K562 (cell line): ENCODE measurements around the gene CNTF.

ENCODE experiments used
- DMBX1 ChIP-seq: fragments of 250-450 bp; sonication (Bioruptor Pico); IDR thresholded peaks from 2 replicates; pipeline ENCODE4 v1.8.0; 2022; ENCODE audit warnings: inconsistent platforms, mild to moderate bottlenecking, moderate library complexity, borderline replicate concordance
- EZH2 ChIP-seq: IDR thresholded peaks from 2 replicates; pipeline ENCODE4 v1.6.1; 2012; ENCODE audit warnings: low read depth, mild to moderate bottlenecking, inconsistent platforms, low read length, borderline replicate concordance
- LARP7 ChIP-seq: fragments of 450-650 bp; IDR thresholded peaks from 2 replicates; pipeline ENCODE4 v1.6.1; 2016
- SMARCA4 ChIP-seq: fragments of 450-650 bp; IDR thresholded peaks from 2 replicates; pipeline ENCODE4 v1.6.1; 2016
- SREBF1 ChIP-seq: fragments of 150-350 bp; IDR thresholded peaks from 2 replicates; pipeline ENCODE4 v1.6.1; 2014; ENCODE audit warnings: antibody characterized with exemption, low read depth, low read length, borderline replicate concordance

DNA sequence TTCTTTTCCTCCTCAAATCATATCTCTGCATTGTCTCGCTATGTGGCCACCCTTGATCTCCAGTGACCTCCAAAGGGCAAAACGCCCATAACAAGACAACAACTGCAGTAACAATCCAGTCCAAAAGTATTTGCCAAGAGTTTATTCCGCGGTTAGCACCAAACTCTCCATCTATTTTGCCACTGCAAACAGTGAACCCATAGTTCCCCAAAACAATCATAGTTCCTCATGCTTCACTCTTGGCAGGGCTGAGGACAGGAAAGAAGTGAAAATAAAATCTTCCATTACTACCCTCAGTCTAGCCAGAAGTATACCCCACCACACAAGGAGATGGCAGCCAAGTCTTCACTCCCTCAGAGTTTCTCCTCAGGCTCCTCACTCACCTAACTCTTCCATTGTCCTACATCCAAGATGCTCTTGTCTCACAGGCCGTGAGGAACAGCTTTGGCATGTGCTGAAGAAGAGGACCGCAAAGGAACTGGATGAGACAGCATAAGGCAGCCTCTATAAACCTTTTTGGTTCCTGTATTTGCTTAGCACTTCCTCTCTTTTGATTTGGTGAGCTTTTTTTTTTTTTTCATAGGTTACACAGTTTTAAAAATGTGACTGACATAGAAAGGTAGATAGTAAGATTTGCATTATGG, 47.0 kb upstream of the CNTF start, which contains the start of gene LPXN:
- no peak for TF ChIP-seq SMARCA4
- no peak for TF ChIP-seq EZH2
- no peak for TF ChIP-seq LARP7
- no peak for TF ChIP-seq SREBF1
- TF ChIP-seq DMBX1, result no peak
